DOHH2 (cell line): Measurements from ENCODE around the gene LRRTM4.

Experiments used
- H3F3A ChIP-seq: fragments of 200-600 bp; sonication (generic), shearing (Covaris generic); 2 replicates; pipeline ENCODE4 v1.6.0; 2016; ENCODE audit warnings: antibody characterized with exemption, mild to moderate bottlenecking; ENCODE audit not compliant: control insufficient read depth, insufficient read depth
- H3K27ac ChIP-seq: fragments of 200-600 bp; sonication (generic); 2 replicates; pipeline ENCODE4 v1.5.1; 2014; ENCODE audit warnings: low read depth, mild to moderate bottlenecking, low read length, moderate library complexity
- H3K27me3 ChIP-seq: fragments of 200-600 bp; sonication (generic); 2 replicates; pipeline ENCODE4 v1.6.1; 2014; ENCODE audit warnings: mild to moderate bottlenecking, low read length, mixed read lengths; ENCODE audit not compliant: control insufficient read depth
- H3K36me3 ChIP-seq: fragments of 200-600 bp; sonication (generic); 2 replicates; pipeline ENCODE4 v1.6.1; 2014; ENCODE audit warnings: mild to moderate bottlenecking, low read length, moderate library complexity, mixed read lengths; ENCODE audit not compliant: control insufficient read depth
- H3K4me1 ChIP-seq: fragments of 200-600 bp; sonication (generic); 2 replicates; pipeline ENCODE4 v1.6.1; 2014; ENCODE audit warnings: mild to moderate bottlenecking, low read length, mixed read lengths; ENCODE audit not compliant: control insufficient read depth
- H3K4me2 ChIP-seq: fragments of 200-600 bp; sonication (generic); 2 replicates; pipeline ENCODE4 v1.6.0; 2014; ENCODE audit warnings: mild to moderate bottlenecking, low read length, moderate library complexity
- H3K4me3 ChIP-seq: fragments of 200-600 bp; sonication (generic); 2 replicates; pipeline ENCODE4 v1.5.1; 2014; ENCODE audit warnings: mild to moderate bottlenecking, low read length, mixed read lengths
- H3K79me2 ChIP-seq: fragments of 200-600 bp; sonication (generic); 2 replicates; pipeline ENCODE4 v1.6.1; 2014; ENCODE audit warnings: mild to moderate bottlenecking, low read length, mixed read lengths; ENCODE audit not compliant: control insufficient read depth
- H3K9me2 ChIP-seq: fragments of 200-600 bp; sonication (generic); replicated peaks from 2 replicates; pipeline ENCODE4 v1.6.1; 2014; ENCODE audit warnings: mild to moderate bottlenecking, low read length, mixed read lengths; ENCODE audit not compliant: control insufficient read depth
- H3K9me3 ChIP-seq: fragments of 200-600 bp; sonication (generic); 2 replicates; pipeline ENCODE4 v1.6.1; 2014; ENCODE audit warnings: antibody characterized with exemption, low read length, mixed read lengths; ENCODE audit not compliant: control insufficient read depth, insufficient read depth
- H4K20me1 ChIP-seq: fragments of 200-600 bp; sonication (generic); 2 replicates; pipeline ENCODE4 v1.6.0; 2014; ENCODE audit warnings: low read depth, mild to moderate bottlenecking, antibody characterized with exemption, low read length, moderate library complexity; ENCODE audit not compliant: control insufficient read depth, insufficient read depth
- EZH2phosphoT487 ChIP-seq: fragments of 200-600 bp; sonication (generic); IDR thresholded peaks from 2 replicates; pipeline ENCODE4 v1.6.1; 2017; ENCODE audit warnings: borderline replicate concordance, mild to moderate bottlenecking, antibody characterized with exemption, low read length, moderate library complexity, mixed read lengths
- TF ChIP-seq, protein P1 (sequence below): fragments of 200-600 bp; sonication (generic); IDR thresholded peaks from one replicate; pipeline ENCODE4 v1.5.1; 2014; ENCODE audit warnings: antibody characterized with exemption, mild to moderate bottlenecking, low read depth, low read length; ENCODE audit not compliant: poor library complexity, severe bottlenecking

The LRRTM4 gene

DNA sequence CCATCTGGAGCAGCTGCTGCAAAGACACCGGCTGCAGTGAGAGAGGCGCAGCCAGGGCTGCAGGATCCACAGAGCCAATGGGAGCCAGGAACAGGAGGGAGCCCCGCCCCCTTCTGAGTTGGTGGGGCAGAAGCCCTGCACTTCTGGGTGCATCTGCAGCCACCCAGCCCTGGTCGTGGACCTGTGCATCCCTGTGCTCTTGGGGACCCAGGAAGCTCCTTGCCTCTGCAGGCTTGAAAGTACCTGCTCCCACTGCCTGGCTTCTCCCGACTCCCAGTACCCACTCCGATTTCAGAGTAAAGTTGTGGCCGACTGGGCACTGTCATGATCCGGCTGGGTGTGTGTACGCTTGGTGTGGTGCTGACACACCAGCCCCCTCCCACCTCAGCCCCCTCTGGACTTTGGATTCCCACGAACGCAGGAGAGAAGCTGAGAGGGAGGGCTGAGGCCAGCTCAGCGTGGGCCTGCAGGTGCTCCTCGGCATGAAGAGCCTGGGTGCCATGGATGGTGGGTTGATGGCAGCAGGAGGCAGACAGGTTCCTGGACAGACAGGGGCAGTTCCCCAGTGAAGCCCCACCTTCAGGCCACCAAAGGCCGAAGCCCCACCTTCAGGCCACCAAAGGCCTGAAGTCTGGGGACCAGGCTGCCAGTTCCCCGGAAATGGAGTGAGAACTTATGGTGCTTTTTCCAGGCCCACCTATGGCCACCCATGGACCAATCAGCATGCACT lies 34.9 kb downstream of the LRRTM4 start:
- no peaks in the 10 kb centered on the region for H3K9me3 ChIP-seq
- H3K4me2 ChIP-seq: no peak overlapping the region
- no peaks in the 10 kb centered on the region for H3K9me2 ChIP-seq
- H3K79me2 ChIP-seq: no peaks in the 10 kb centered on the region
- H3K36me3 ChIP-seq: no peaks in the 10 kb centered on the region
- H3F3A ChIP-seq: no peaks in the 10 kb centered on the region
- H3K27ac ChIP-seq: no peak overlapping the region
- no peak for TF ChIP-seq EZH2phosphoT487
- no peaks in the 10 kb centered on the region for H4K20me1 ChIP-seq
- H3K27me3 ChIP-seq: no peaks in the 10 kb centered on the region
- H3K4me1 ChIP-seq: no peaks in the 10 kb centered on the region
- no peak overlapping the region for H3K4me3 ChIP-seq

DNA sequence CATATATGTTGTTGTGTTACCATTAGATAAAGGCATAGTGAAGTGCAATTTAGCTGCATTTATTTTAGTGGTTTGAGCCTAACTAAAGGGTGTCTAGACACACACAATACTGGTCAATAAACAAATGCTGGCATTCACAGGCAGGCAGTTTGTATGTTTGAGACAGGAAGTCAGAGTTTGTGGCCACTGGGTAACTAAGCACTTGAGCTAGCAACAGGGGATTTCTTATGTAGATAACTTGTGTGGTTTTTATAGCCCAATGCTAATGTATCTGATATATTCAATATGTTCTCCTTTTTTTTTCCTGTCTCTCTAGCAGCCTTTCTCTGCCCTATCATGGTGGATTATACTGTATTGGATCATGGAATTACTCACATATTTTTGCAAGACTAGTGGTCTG lies 38.1 kb downstream of the LRRTM4 start:
- H3K36me3 ChIP-seq: no peaks in the 10 kb centered on the region
- H3K79me2 ChIP-seq: no peaks in the 10 kb centered on the region
- H4K20me1 ChIP-seq: no peaks in the 10 kb centered on the region
- no peaks in the 10 kb centered on the region for H3K9me2 ChIP-seq
- no peaks in the 10 kb centered on the region for H3F3A ChIP-seq
- H3K4me2 ChIP-seq: no peak overlapping the region
- H3K27ac ChIP-seq: no peak overlapping the region
- TF ChIP-seq, protein P1, sequence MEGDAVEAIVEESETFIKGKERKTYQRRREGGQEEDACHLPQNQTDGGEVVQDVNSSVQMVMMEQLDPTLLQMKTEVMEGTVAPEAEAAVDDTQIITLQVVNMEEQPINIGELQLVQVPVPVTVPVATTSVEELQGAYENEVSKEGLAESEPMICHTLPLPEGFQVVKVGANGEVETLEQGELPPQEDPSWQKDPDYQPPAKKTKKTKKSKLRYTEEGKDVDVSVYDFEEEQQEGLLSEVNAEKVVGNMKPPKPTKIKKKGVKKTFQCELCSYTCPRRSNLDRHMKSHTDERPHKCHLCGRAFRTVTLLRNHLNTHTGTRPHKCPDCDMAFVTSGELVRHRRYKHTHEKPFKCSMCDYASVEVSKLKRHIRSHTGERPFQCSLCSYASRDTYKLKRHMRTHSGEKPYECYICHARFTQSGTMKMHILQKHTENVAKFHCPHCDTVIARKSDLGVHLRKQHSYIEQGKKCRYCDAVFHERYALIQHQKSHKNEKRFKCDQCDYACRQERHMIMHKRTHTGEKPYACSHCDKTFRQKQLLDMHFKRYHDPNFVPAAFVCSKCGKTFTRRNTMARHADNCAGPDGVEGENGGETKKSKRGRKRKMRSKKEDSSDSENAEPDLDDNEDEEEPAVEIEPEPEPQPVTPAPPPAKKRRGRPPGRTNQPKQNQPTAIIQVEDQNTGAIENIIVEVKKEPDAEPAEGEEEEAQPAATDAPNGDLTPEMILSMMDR: no peak
- TF ChIP-seq EZH2phosphoT487: no peak
- no peak overlapping the region for H3K4me3 ChIP-seq
- H3K27me3 ChIP-seq: no peaks in the 10 kb centered on the region
- no peaks in the 10 kb centered on the region for H3K9me3 ChIP-seq
- H3K4me1 ChIP-seq: no peaks in the 10 kb centered on the region

DNA sequence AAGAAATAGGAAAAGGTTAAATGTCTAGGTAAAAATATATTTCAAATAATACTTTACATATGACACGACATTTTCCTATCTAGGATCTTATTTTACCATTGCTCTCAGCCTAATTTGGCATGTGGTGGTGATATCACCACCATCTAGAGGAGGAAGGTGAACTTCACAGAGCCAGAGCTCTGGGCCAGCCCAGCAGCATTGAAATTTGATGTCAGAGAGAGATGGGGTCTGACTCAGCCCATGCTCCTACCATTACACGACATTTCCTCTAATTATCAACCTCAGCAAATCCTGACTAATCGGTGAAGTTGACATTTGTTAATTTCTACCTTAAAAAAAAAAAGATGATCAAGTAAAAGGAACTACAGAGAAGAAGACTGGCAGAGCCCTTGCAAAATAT lies 42.3 kb downstream of the LRRTM4 start:
- TF ChIP-seq EZH2phosphoT487: no peak
- TF ChIP-seq, protein P1: no peak
- no peaks in the 10 kb centered on the region for H3K79me2 ChIP-seq
- no peaks in the 10 kb centered on the region for H4K20me1 ChIP-seq
- no peaks in the 10 kb centered on the region for H3K27me3 ChIP-seq
- H3K36me3 ChIP-seq: no peaks in the 10 kb centered on the region
- no peaks in the 10 kb centered on the region for H3K4me1 ChIP-seq
- no peak overlapping the region for H3K27ac ChIP-seq
- H3F3A ChIP-seq: no peaks in the 10 kb centered on the region
- H3K9me2 ChIP-seq: no peaks in the 10 kb centered on the region
- 0 out of 2 replicates have a peak, but pooled peaks cover 4% of the 10 kb centered on the region for H3K9me3 ChIP-seq
- no peak overlapping the region for H3K4me3 ChIP-seq
- H3K4me2 ChIP-seq: no peak overlapping the region

DNA sequence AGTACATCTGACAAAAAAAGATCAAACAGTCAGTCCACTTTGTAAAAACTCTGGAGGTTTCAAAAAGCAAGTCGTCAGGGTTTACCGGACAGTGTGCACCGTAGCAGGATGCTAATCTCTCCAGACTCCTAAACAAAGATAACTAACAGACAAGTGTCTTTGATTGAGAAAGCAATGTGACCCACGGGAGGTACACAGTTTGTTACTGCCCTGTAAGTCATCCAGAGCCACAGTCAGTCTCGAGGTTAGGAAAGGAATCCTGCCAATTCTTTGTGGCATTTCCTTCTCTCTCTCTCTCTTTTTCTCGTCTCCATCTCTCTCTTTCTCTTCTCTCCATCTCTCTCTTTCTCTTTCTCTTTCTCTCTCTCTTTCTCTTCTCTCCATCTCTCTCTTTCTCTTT lies 42.8 kb downstream of the LRRTM4 start:
- no peaks in the 10 kb centered on the region for H3F3A ChIP-seq
- no peaks in the 10 kb centered on the region for H3K36me3 ChIP-seq
- no peaks in the 10 kb centered on the region for H3K79me2 ChIP-seq
- H3K9me2 ChIP-seq: no peaks in the 10 kb centered on the region
- no peaks in the 10 kb centered on the region for H3K4me1 ChIP-seq
- H3K4me3 ChIP-seq: no peak overlapping the region
- TF ChIP-seq, protein P1: no peak
- TF ChIP-seq EZH2phosphoT487: no peak
- 0 out of 2 replicates have a peak, but pooled peaks cover 4% of the 10 kb centered on the region for H3K9me3 ChIP-seq
- H4K20me1 ChIP-seq: no peaks in the 10 kb centered on the region
- no peak overlapping the region for H3K4me2 ChIP-seq
- H3K27me3 ChIP-seq: no peaks in the 10 kb centered on the region
- no peak overlapping the region for H3K27ac ChIP-seq
